ENCODE results near the gene AHRR. TPM values are rescaled to one million over a fixed set of nuclear protein-coding genes. Genes with fewer than 3 reads are reported as not detected.
"Not testable (repeated sequence)": the region's sequence is repeated elsewhere in the genome, so short reads cannot be mapped to it uniquely, and the experiment has no call there.

Gene AHRR
- total RNA-seq, 2 experiments from 2014 or later: 2.2 to 3.4 TPM

DNA sequence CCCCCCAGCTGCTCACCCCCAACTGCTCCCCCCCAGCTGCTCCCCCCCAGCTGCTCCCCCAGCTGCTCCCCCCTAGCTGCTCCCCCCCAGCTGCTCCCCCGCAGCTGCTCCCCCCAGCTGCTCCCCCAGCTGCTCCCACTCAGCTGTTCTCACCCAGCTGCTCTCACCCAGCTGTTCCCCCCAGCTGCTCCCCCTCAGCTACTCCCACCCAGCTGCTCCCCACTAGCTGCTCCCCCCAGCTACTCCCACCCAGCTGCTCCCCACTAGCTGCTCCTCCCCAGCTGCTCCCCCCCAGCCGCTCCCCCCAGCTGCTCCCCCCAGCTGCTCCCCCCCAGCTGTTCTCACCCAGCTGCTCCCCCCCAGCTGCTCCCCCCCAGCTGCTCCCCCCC is 22.8 kb upstream of the AHRR start:
- CTCF ChIA-PET (ENCODE audit: unreplicated experiment): no interaction called here
- no peak for DNase-seq (ENCODE audit: low spot score)
- BruUV-seq (replicated peaks): no TSS peak
- Histone ChIP-seq H3K79me2 (ENCODE audit: insufficient read depth, low read depth, low read length) (no peaks in the 10 kb centered on the region), H3K4me1 (ENCODE audit: insufficient read depth, low read length, poor library complexity, severe bottlenecking) (peaks cover 18% of the 10 kb centered on the region), H4K20me1 (ENCODE audit: insufficient read depth, low read length) (no peaks in the 10 kb centered on the region; the same call in 1 of the 2 replicates), H3K4me3 (ENCODE audit: low read depth, low read length, poor library complexity, severe bottlenecking) (no peak overlapping the region), H3K4me2 (ENCODE audit: low read length) (no peak overlapping the region), H2AFZ (ENCODE audit: low read length) (no peak overlapping the region), H3K9me3 (ENCODE audit: low read length) (no peaks in the 10 kb centered on the region), H3K36me3 (ENCODE audit: insufficient read depth, low read length) (no peaks in the 10 kb centered on the region; the same call in 1 of the 2 replicates), H3K9me2 (ENCODE audit: insufficient read depth, low read length) (no peaks in the 10 kb centered on the region), H3K27ac (ENCODE audit: low read depth, low read length, poor library complexity, severe bottlenecking) (no peak overlapping the region)
- intact Hi-C loops (cut with micrococcal nuclease; ENCODE audit: unreplicated experiment): no loop called here
- POLR2A ChIA-PET: interaction anchor here (0.6 kb wide), 1 partner anchor 11 kb away, joined by 3 read pairs; no protein-coding TSS in a partner anchor
- TF ChIP-seq EZH2phosphoT487 (IDR thresholded peaks at IDR 0.05; ENCODE audit: borderline replicate concordance, low read depth, low read length): no peak
- TF ChIP-seq, protein P1, sequence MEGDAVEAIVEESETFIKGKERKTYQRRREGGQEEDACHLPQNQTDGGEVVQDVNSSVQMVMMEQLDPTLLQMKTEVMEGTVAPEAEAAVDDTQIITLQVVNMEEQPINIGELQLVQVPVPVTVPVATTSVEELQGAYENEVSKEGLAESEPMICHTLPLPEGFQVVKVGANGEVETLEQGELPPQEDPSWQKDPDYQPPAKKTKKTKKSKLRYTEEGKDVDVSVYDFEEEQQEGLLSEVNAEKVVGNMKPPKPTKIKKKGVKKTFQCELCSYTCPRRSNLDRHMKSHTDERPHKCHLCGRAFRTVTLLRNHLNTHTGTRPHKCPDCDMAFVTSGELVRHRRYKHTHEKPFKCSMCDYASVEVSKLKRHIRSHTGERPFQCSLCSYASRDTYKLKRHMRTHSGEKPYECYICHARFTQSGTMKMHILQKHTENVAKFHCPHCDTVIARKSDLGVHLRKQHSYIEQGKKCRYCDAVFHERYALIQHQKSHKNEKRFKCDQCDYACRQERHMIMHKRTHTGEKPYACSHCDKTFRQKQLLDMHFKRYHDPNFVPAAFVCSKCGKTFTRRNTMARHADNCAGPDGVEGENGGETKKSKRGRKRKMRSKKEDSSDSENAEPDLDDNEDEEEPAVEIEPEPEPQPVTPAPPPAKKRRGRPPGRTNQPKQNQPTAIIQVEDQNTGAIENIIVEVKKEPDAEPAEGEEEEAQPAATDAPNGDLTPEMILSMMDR (conservative IDR thresholded peaks at IDR 0.05; ENCODE audit: low read length): no peak

DNA sequence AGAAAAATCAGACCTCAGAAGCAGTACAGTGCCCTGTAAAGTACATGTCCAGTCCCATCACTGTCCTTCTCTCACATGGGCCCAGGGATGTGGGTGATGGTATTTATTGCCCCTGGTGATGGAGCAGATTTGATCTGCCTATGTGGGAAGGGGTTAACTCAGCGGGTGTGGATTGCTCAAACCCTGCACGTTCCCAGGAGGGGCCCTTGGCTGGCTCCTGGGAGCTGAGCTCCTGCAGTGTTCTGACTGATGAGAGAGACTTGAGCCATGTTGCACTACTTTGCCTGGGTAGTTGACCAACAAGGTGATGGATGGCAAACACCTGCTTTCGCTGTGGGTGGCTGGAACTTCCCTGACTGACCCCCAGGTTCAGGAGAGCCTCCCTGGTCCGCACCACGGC is 21.6 kb upstream of the AHRR start:
- H3K79me2 ChIP-seq (ENCODE audit: insufficient read depth, low read depth, low read length); POLR2A ChIA-PET; H2AFZ ChIP-seq (ENCODE audit: low read length); H3K36me3 ChIP-seq (ENCODE audit: insufficient read depth, low read length); H4K20me1 ChIP-seq (ENCODE audit: insufficient read depth, low read length); H3K4me2 ChIP-seq (ENCODE audit: low read length); intact Hi-C loops (cut with micrococcal nuclease; ENCODE audit: unreplicated experiment); H3K9me2 ChIP-seq (ENCODE audit: insufficient read depth, low read length); DNase-seq (ENCODE audit: low spot score); H3K27ac ChIP-seq (ENCODE audit: low read depth, low read length, poor library complexity, severe bottlenecking); CTCF ChIA-PET (ENCODE audit: unreplicated experiment); BruUV-seq (replicated peaks); H3K4me3 ChIP-seq (ENCODE audit: low read depth, low read length, poor library complexity, severe bottlenecking); H3K9me3 ChIP-seq (ENCODE audit: low read length): not testable (repeated sequence)
- peaks cover 18% of the 10 kb centered on the region for H3K4me1 ChIP-seq (ENCODE audit: insufficient read depth, low read length, poor library complexity, severe bottlenecking)

DNA sequence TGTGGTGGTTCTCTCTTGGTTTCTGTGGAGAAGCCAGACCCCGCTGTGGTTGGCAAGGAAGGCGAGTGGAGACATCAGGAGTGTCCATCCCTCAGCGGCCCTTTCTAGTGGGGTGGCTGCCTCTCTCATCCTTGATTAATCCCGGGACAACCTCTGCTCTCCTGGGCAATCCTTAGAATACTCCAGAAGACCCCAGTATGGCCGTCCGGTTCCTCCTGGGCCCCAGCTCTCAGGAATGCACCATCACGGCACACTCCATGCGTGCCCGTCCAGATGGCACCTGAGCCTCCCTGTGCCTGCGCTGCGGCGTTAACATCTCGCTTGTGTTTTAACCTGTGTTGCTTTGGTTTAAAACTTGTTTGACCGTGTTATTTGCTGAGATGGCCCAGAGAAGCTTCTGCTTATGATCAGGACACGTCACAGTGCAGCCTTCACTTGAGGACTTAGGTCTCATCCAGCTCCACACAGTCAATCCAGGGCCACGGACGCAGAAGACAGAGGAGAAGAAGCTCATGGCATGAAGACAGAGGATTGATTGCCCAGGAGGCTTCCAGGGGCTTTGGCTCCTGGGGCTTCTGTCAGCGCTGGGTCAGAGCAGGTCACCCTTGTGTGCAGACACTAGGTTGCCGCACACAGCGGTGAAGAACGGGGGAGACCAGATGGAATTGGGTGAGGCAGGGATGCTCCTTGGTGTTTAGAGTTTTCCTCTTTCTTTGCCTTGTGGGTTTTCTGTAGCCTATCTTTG is 20.7 kb upstream of the AHRR start:
- DNase-seq (ENCODE audit: low spot score); H3K9me2 ChIP-seq (ENCODE audit: insufficient read depth, low read length); H3K27ac ChIP-seq (ENCODE audit: low read depth, low read length, poor library complexity, severe bottlenecking); intact Hi-C loops (cut with micrococcal nuclease; ENCODE audit: unreplicated experiment); H3K9me3 ChIP-seq (ENCODE audit: low read length); H3K4me2 ChIP-seq (ENCODE audit: low read length); H4K20me1 ChIP-seq (ENCODE audit: insufficient read depth, low read length); H3K79me2 ChIP-seq (ENCODE audit: insufficient read depth, low read depth, low read length); H3K4me3 ChIP-seq (ENCODE audit: low read depth, low read length, poor library complexity, severe bottlenecking); BruUV-seq (replicated peaks); H3K36me3 ChIP-seq (ENCODE audit: insufficient read depth, low read length); H2AFZ ChIP-seq (ENCODE audit: low read length); CTCF ChIA-PET (ENCODE audit: unreplicated experiment); POLR2A ChIA-PET: not testable (repeated sequence)
- peaks cover 18% of the 10 kb centered on the region for H3K4me1 ChIP-seq (ENCODE audit: insufficient read depth, low read length, poor library complexity, severe bottlenecking)

DNA sequence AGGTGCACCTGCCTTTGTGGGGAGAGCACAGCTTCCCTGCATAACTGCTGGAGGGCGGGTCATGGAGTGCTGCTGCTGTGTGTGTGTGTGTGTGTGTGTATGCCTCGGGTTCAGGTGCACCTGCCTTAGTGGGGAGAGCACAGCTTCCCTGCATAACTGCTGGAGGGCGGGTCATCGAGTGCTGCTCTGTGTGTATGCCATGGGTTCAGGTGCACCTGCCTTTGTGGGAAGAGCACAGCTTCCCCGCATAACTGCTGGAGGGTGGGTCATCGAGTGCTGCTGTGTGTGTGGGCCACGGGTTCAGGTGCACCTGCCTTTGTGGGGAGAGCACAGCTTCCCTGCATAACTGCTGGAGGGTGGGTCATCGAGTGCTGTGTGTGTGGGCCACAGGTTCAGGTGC is 19.1 kb upstream of the AHRR start:
- BruUV-seq (replicated peaks); H3K4me2 ChIP-seq (ENCODE audit: low read length); H3K9me3 ChIP-seq (ENCODE audit: low read length); H3K9me2 ChIP-seq (ENCODE audit: insufficient read depth, low read length); H3K4me3 ChIP-seq (ENCODE audit: low read depth, low read length, poor library complexity, severe bottlenecking); CTCF ChIA-PET (ENCODE audit: unreplicated experiment); H4K20me1 ChIP-seq (ENCODE audit: insufficient read depth, low read length); H2AFZ ChIP-seq (ENCODE audit: low read length); intact Hi-C loops (cut with micrococcal nuclease; ENCODE audit: unreplicated experiment); H3K79me2 ChIP-seq (ENCODE audit: insufficient read depth, low read depth, low read length); H3K27ac ChIP-seq (ENCODE audit: low read depth, low read length, poor library complexity, severe bottlenecking): not testable (repeated sequence)
- DNase-seq (ENCODE audit: low spot score): peak; percentile 13
- POLR2A ChIA-PET: interaction anchor here (1.0 kb wide), 1 partner anchor 10 kb away, joined by 4 read pairs; no protein-coding TSS in a partner anchor
- Histone ChIP-seq H3K4me1 (ENCODE audit: insufficient read depth, low read length, poor library complexity, severe bottlenecking) (peaks cover 18% of the 10 kb centered on the region), H3K36me3 (ENCODE audit: insufficient read depth, low read length) (peaks cover 17% of the 10 kb centered on the region; the same call in 1 of the 2 replicates)

Measured in OCI-LY7 (cell line).